ENCODE data around the gene TECPR2.

TECPR2 gene

DNA sequence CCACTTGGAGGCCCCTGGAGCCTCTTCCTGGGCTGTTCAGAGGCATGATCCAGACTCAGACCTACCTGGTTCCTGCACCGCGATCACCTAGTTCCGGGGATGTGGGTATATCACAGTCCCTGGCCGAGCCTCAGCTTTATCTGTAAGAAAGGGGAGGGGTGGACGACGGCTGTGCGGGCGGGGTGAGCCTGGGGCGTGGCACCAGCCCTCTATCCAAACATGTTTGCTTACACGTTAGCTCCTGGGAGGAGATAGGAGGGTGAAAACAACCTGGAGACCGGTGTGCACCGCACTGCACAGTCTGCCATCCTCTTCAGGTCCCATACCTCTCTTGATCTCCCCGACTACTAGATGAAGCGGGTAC is 145.7 kb downstream of the TECPR2 start:
- no peak for TF ChIP-seq CTCF (IDR thresholded peaks at IDR 0.05; ENCODE audit: low read depth, low read length)
- no peak for DNase-seq (ENCODE audit: extremely low read depth, low read depth)

DNA sequence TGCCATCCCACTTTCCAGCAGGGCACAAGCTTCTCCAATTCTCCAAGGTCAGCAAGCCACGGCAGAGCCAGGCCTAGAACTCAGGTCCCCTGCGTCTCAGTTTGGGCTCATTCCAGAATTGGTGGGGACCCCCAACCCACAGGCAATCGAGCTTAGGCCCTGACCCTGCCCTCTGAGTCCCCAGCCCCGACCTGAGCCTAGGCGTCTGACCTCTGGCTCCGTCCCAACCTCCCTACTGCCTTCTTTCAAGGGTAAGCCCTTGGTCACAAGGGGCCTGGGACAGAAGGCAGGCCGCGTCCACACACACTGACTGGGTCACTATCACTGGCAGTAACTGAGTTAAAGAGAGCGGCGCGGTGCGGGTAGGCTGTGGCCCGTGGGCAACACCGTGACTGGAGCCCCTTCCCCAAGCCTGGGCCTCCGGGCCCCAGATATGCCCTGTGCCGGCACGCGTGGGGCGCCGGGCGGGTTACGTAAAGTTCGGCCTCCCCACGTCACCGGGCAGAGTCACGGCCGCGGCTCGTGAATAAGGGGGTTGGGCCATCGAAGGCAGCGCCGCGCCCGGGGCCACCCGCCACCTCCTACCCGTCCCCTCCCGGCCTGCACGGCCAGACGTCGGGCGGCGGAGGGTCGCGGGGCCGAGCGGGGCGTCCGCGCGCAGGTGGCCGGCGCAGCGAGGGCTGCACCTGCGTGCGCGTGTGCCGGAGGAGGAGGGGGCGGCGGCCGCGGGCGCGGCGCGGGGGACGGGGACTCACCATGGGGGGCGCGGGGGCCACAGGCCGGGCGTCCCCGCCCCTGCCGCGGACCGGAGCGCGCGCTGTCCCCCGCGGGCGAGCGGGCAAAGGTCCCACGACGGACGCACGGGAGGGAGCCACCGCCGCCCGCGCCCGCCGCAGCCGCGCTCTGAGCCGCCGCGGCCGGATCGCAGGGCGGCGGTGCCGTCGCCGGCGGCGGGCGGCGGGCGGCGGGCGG is 146.3 kb downstream of the TECPR2 start:
- no peak for TF ChIP-seq CTCF (IDR thresholded peaks at IDR 0.05; ENCODE audit: low read depth, low read length)
- no peak for DNase-seq (ENCODE audit: extremely low read depth, low read depth)

DNA sequence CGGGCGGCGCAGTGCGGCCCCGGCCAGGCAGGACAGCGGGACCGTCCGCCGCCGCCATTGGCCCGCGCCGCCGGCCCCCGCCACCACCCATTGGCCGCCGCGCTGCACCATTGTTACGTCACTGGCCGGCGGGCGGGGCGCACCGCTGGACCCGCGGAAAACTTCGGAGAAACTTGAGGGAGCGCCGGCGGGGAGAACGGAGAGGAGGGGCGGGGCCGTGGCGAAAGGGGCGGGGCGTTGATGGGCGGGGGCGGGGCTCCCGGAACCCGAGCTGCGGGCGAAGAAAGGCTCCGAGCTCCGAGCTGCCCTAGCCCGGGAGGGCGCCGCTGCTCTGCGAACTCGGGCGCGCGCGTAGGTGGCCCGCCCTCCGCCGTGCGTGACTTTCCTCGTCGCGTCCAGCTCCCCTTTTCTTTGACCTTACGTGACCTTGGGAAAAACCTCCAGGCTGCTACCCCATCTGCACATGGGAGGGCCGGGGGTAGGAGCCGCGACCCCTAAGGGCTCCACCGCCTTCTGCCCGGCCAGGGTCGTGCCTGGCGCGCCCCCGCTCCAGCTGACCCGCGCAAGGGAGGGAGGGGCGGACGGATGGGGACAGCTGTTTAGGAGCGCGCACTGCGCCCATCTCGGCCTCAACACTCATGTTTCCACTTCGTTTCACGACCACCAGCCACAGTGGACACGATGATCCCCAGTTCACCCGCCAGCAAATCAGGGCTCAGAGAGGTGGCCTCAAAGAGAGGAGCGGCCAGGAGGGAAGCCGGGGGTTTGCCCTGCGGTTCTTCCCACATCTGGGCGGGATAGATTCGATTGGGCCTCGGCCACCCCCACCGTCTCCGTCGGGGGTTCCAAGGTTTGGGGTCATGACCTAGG is 147.2 kb downstream of the TECPR2 start, which contains the start of gene ANKRD9:
Gene ANKRD9 (minus strand): TSS at position 31 of the 870 bp plus-strand sequence. CDS start 1,887 bp downstream, outside the sequence.
- no peak; the same call in 1 of the 2 replicates for TF ChIP-seq CTCF (IDR thresholded peaks at IDR 0.05; ENCODE audit: low read depth, low read length)
- peak; percentile 84 for DNase-seq (ENCODE audit: extremely low read depth, low read depth)

GRCh38 chr14:102510616-102511520 is 148.1 kb downstream of the TECPR2 start:
- no peak for TF ChIP-seq CTCF (IDR thresholded peaks at IDR 0.05; ENCODE audit: low read depth, low read length)
- DNase-seq (ENCODE audit: extremely low read depth, low read depth) = no peak

GRCh38 chr14:102511538-102511937 is 148.8 kb downstream of the TECPR2 start:
- no peak for TF ChIP-seq CTCF (IDR thresholded peaks at IDR 0.05; ENCODE audit: low read depth, low read length)
- DNase-seq (ENCODE audit: extremely low read depth, low read depth) = no peak

GRCh38 chr14:102512793-102513300 is 150.1 kb downstream of the TECPR2 start:
- no peak for TF ChIP-seq CTCF (IDR thresholded peaks at IDR 0.05; ENCODE audit: low read depth, low read length)
- DNase-seq (ENCODE audit: extremely low read depth, low read depth) = no peak
